PC-3 (cell line): ENCODE measurements around the gene GABARAPL2. TPM values are rescaled to one million over a fixed set of nuclear protein-coding genes. Genes with fewer than 3 reads are reported as not detected.

Experiments used
- ATAC-seq: fragments of 200-7000 bp; cut with Tn5 transposase; 2 replicates; pipeline ENCODE4 v1.9.1; 2020; ENCODE audit warnings: mild to moderate bottlenecking, moderate library complexity
- BruUV-seq: library from RNA; stranded (reverse); fragments of 400-500 nt; replicated peaks from 2 replicates; lab custom pipeline; 2021; lab: Mats Ljungman, UMichigan
- CTCF ChIA-PET: fragments of 300-600 bp; sonication (Branson Sonifier 250); formaldehyde crosslinking; loops from one replicate; lab custom pipeline; 2022; ENCODE audit warnings: antibody characterized with exemption; lab: Charles Lee
- POLR2A ChIA-PET: fragments of 300-600 bp; sonication (Branson Sonifier 250); formaldehyde crosslinking; loops from one replicate; lab custom pipeline; 2022; ENCODE audit warnings: antibody characterized with exemption; ENCODE audit not compliant: unreplicated experiment; lab: Charles Lee
- DNase-seq: peaks from one replicate; pipeline ENCODE4 v3.0.0-alpha.2; 2015
- H2AFZ ChIP-seq: fragments of 300-600 bp; sonication (generic); 2 replicates; pipeline ENCODE4 v1.6.0; 2016; ENCODE audit warnings: antibody characterized with exemption, low read length
- H3F3A ChIP-seq: fragments of 300-600 bp; sonication (generic); one replicate; pipeline ENCODE4 v1.6.0; 2017; ENCODE audit warnings: antibody characterized with exemption, low read length, control low read depth, mild to moderate bottlenecking; ENCODE audit not compliant: unreplicated experiment
- H3K27ac ChIP-seq: fragments of 300-600 bp; sonication (generic); 2 replicates; pipeline ENCODE4 v1.5.1; 2016; ENCODE audit warnings: mild to moderate bottlenecking, low read length
- H3K27me3 ChIP-seq: fragments of 300-600 bp; sonication (generic); 2 replicates; pipeline ENCODE4 v1.6.1; 2016; ENCODE audit warnings: low read length, mixed read lengths
- H3K36me3 ChIP-seq: fragments of 300-600 bp; sonication (generic); 2 replicates; pipeline ENCODE4 v1.6.1; 2016; ENCODE audit warnings: low read depth, mixed run types, low read length, mixed read lengths
- H3K4me1 ChIP-seq: fragments of 300-600 bp; sonication (generic); 2 replicates; pipeline ENCODE4 v1.5.1; 2016; ENCODE audit warnings: low read length; ENCODE audit not compliant: insufficient read depth
- H3K4me2 ChIP-seq: fragments of 300-600 bp; sonication (generic); 2 replicates; pipeline ENCODE4 v1.6.0; 2016; ENCODE audit warnings: low read length
- H3K4me3 ChIP-seq: fragments of 300-600 bp; sonication (generic); 2 replicates; pipeline ENCODE4 v1.5.1; 2016; ENCODE audit warnings: mild to moderate bottlenecking, low read length, mixed read lengths
- H3K79me2 ChIP-seq: fragments of 300-600 bp; sonication (generic); 2 replicates; pipeline ENCODE4 v1.6.1; 2017; ENCODE audit warnings: low read length, mixed read lengths
- H3K9ac ChIP-seq: fragments of 300-600 bp; sonication (generic); 2 replicates; pipeline ENCODE4 v1.6.0; 2016; ENCODE audit warnings: mild to moderate bottlenecking, low read length
- H3K9me2 ChIP-seq: fragments of 300-600 bp; sonication (generic); replicated peaks from 2 replicates; pipeline ENCODE4 v1.6.1; 2016; ENCODE audit warnings: mixed run types, low read length, mixed read lengths
- H3K9me3 ChIP-seq: fragments of 300-600 bp; sonication (generic); 2 replicates; pipeline ENCODE4 v1.6.1; 2016; ENCODE audit warnings: low read length, mixed read lengths
- H4K20me1 ChIP-seq: fragments of 300-600 bp; sonication (generic); 2 replicates; pipeline ENCODE4 v1.6.1; 2016; ENCODE audit warnings: low read length, mixed read lengths
- EZH2 ChIP-seq: fragments of 300-600 bp; sonication (generic); IDR thresholded peaks from one replicate; pipeline ENCODE4 v1.6.1; 2017; ENCODE audit warnings: antibody characterized with exemption, mild to moderate bottlenecking, low read length; ENCODE audit not compliant: unreplicated experiment
- EZH2phosphoT487 ChIP-seq: fragments of 300-600 bp; sonication (generic); IDR thresholded peaks from 2 replicates; pipeline ENCODE4 v1.6.1; 2018; ENCODE audit warnings: mild to moderate bottlenecking, antibody characterized with exemption, low read length, borderline replicate concordance
- intact Hi-C: fragments of 100-400 bp; cut with micrococcal nuclease; formaldehyde crosslinking; loops from 2 replicates; pipeline ENCODE4 v1.9.0; 2023
- total RNA-seq: library from RNA; depleted of rRNA; stranded (reverse); fragments of >200 nt; gene quantifications from 2 replicates; pipeline ENCODE4 v1.2.3, GENCODE V29; 2014
- TF ChIP-seq, protein P1 (sequence below): fragments of 300-600 bp; sonication (generic); conservative IDR thresholded peaks from 2 replicates; pipeline ENCODE4 v1.5.1; 2017; ENCODE audit warnings: antibody characterized with exemption, low read depth, mild to moderate bottlenecking, low read length

Gene GABARAPL2
- total RNA-seq, 1 experiment from 2014 or later: 24.7 TPM

GRCh38 chr16:75532791-75533190 lies 33.4 kb upstream of the GABARAPL2 start:
- intact Hi-C loops: no loop called here
- no peak overlapping the region for H3K9ac ChIP-seq
- no peak overlapping the region for H2AFZ ChIP-seq
- ChIA-PET POLR2A (no interaction called here), CTCF (interaction anchor here (0.6 kb wide), 1 partner anchor 15 kb away, joined by 3 read pairs; no protein-coding TSS in a partner anchor)
- H3K36me3 ChIP-seq: no peaks in the 10 kb centered on the region
- no peak overlapping the region for H3K4me2 ChIP-seq
- DNase-seq (no peak), ATAC-seq (no peak)
- no peaks in the 10 kb centered on the region for H4K20me1 ChIP-seq
- no peaks in the 10 kb centered on the region for H3K9me3 ChIP-seq
- H3K79me2 ChIP-seq: no peaks in the 10 kb centered on the region
- H3K27ac ChIP-seq: no peak overlapping the region
- no peaks in the 10 kb centered on the region for H3K9me2 ChIP-seq
- no peaks in the 10 kb centered on the region for H3K27me3 ChIP-seq
- no peak overlapping the region for H3K4me3 ChIP-seq
- H3K4me1 ChIP-seq: no peaks in the 10 kb centered on the region
- no TSS peak for BruUV-seq
- TF ChIP-seq EZH2: no peak
- TF ChIP-seq EZH2phosphoT487: no peak
- TF ChIP-seq, protein P1, sequence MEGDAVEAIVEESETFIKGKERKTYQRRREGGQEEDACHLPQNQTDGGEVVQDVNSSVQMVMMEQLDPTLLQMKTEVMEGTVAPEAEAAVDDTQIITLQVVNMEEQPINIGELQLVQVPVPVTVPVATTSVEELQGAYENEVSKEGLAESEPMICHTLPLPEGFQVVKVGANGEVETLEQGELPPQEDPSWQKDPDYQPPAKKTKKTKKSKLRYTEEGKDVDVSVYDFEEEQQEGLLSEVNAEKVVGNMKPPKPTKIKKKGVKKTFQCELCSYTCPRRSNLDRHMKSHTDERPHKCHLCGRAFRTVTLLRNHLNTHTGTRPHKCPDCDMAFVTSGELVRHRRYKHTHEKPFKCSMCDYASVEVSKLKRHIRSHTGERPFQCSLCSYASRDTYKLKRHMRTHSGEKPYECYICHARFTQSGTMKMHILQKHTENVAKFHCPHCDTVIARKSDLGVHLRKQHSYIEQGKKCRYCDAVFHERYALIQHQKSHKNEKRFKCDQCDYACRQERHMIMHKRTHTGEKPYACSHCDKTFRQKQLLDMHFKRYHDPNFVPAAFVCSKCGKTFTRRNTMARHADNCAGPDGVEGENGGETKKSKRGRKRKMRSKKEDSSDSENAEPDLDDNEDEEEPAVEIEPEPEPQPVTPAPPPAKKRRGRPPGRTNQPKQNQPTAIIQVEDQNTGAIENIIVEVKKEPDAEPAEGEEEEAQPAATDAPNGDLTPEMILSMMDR: no peak
- H3F3A ChIP-seq: no peaks in the 10 kb centered on the region

- Histone ChIP-seq H3K27ac (no peak overlapping the region), H3K4me3 (no peak overlapping the region), H3K27me3 (no peaks in the 10 kb centered on the region), H4K20me1 (no peaks in the 10 kb centered on the region), H3F3A (no peaks in the 10 kb centered on the region), H3K9me3 (no peaks in the 10 kb centered on the region), H3K4me2 (no peak overlapping the region), H3K4me1 (no peaks in the 10 kb centered on the region), H3K79me2 (no peaks in the 10 kb centered on the region), H3K9me2 (no peaks in the 10 kb centered on the region), H3K36me3 (no peaks in the 10 kb centered on the region), H3K9ac (no peak overlapping the region), H2AFZ (no peak overlapping the region)
- intact Hi-C loops: no loop called here
- no peak for ATAC-seq
- no peak for DNase-seq
- ChIA-PET CTCF (no interaction called here), POLR2A (interaction anchor here (0.6 kb wide), 1 partner anchor 81 kb away, joined by 3 read pairs; no protein-coding TSS in a partner anchor)
- BruUV-seq: no TSS peak
- TF ChIP-seq EZH2phosphoT487 (no peak), EZH2 (no peak)
- TF ChIP-seq, protein P1: no peak
Observed at GRCh38 chr16:75534560-75535205, 31.5 kb upstream of the GABARAPL2 start.

- H3K4me1 ChIP-seq: no peaks in the 10 kb centered on the region
- no peaks in the 10 kb centered on the region for H3K36me3 ChIP-seq
- DNase-seq: no peak
- no peak overlapping the region for H2AFZ ChIP-seq
- H3K9me2 ChIP-seq: no peaks in the 10 kb centered on the region
- H3K27ac ChIP-seq: no peak overlapping the region
- no peak overlapping the region for H3K9ac ChIP-seq
- H3K4me2 ChIP-seq: no peak overlapping the region
- intact Hi-C loops: no loop called here
- ATAC-seq: no peak
- CTCF ChIA-PET: no interaction called here
- TF ChIP-seq EZH2: no peak
- no peak for TF ChIP-seq EZH2phosphoT487
- TF ChIP-seq, protein P1: no peak
- POLR2A ChIA-PET: no interaction called here
- no peaks in the 10 kb centered on the region for H3F3A ChIP-seq
- no peaks in the 10 kb centered on the region for H3K9me3 ChIP-seq
- no peaks in the 10 kb centered on the region for H3K27me3 ChIP-seq
- H3K4me3 ChIP-seq: no peak overlapping the region
- no peaks in the 10 kb centered on the region for H4K20me1 ChIP-seq
- no TSS peak for BruUV-seq
- H3K79me2 ChIP-seq: no peaks in the 10 kb centered on the region
Observed at GRCh38 chr16:75535211-75535843, 30.9 kb upstream of the GABARAPL2 start.
